ENCODE measurements around the gene KMT2C.
"Not testable (repeated sequence)": the region's sequence is repeated elsewhere in the genome, so short reads cannot be mapped to it uniquely, and the experiment has no call there.

Gene KMT2C

DNA sequence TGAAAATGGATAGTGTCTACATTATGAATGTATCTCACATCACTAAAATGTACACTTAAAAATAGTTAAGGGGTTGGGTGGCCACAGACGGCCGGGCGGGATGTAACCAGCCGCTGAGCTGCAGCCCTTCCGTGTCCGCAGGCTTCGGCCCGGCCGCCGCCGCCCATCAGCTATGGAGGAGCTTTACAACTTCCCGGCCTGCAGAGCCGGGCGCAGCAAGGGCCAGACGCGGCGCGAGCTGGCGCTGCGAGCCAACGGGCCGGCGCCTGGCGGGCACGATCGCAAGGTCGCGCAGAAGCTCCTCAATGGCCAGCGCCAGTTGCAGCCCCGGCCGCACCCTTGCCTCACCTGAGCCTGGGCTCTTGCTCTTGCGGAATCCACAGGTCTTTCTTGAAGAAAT is 69.1 kb downstream of the KMT2C start:
- no peak overlapping the region for H3K27ac ChIP-seq
- TF ChIP-seq CTCF (conservative IDR thresholded peaks at IDR 0.05) (no peak), ZFX (IDR thresholded peaks at IDR 0.05) (no peak)

DNA sequence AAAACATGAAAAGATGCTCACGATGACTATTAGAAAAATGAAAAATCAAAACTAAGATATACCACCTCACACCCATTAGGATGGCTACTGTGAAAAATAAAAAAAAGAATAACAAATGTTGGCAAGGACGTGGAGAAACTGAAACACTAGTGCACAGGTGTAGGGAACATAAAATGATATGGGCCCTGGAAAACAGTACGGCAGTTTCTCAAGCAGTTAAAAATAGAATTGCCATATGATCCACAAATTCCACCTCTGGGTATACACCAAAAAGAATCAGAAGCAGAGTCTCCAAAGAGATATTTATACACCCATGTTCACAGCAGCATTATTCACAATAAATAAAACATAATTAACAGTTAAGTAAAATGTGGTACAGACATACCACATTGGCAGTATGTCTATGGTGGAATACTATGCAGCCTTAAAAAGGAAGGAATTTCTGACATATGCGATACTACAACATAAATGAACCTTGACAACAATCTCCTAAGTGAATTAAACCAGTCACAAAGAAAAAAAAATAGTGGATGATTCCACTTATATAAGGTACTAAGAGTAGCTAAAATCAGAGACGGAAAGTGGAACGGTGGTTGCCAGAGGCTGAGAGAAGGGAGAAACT is 69.7 kb downstream of the KMT2C start:
- H3K27ac ChIP-seq = no peak overlapping the region
- TF ChIP-seq CTCF (conservative IDR thresholded peaks at IDR 0.05) (no peak), ZFX (IDR thresholded peaks at IDR 0.05) (no peak)

DNA sequence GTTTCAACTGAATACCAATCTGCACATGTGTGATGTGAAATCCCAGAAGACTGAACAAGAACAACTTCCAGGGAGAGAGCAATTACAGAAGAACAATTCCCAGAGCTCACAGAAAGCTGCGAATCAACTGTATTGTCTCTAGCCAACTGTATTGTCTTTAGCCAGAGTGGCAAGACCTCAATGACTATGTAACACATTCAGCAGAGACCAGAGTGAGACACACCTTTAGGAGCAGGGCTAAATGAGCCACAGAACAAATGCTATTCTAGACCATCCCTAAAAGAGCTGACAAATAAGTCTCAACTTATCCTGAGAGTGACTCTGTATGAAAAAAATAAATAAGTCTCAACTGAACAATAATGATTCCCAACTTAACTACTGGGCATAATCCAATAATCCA is 72.0 kb downstream of the KMT2C start:
- H3K27ac ChIP-seq = no peak overlapping the region
- TF ChIP-seq ZFX (IDR thresholded peaks at IDR 0.05) = no peak

DNA sequence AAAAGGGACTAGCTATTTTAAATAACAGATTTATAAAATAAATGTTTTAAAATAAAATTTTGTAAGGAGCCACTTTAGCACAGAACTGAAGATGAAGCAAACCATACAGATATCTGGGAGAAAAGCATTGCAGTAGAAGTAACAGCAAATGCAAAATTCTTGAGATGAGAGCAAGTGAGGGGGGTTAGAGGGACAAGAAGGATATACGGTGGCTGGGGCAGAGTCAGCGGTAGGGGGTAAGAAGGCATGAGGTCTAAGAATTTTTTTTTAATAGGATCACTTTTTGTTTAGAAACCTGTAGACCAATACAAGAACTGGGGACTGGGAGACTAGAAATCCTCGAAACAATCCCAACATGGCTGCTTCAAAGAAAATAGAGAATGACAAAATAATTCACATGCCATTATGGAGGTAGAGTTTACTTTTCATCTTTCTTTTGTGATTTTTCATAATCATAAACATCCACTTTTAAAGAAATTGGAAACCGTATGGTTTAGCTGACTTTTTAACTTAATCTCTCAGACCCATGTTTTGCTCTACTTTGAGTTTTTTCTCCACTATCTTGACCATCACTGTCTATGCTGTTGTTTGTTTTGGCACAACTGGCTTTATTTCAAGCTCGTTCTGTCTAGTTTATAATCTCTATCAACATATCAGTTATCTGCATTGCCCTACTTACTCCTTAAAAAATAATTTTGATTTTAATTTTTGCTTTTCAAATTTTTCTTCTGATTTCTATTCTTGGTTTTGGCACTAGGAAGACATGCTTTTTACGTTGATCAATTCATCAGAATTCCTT is 73.5 kb downstream of the KMT2C start:
- no peak overlapping the region for H3K27ac ChIP-seq

GRCh38 chr7:152355474-152356057 is 80.2 kb downstream of the KMT2C start:
- H3K27ac ChIP-seq = no peak overlapping the region
- TF ChIP-seq ZFX (IDR thresholded peaks at IDR 0.05) = no peak
- TF ChIP-seq CTCF (conservative IDR thresholded peaks at IDR 0.05) = no peak

More for the DNA sequence above, 73.5 kb downstream of the KMT2C start:
- TF ChIP-seq ZFX (IDR thresholded peaks at IDR 0.05) (no peak), CTCF (conservative IDR thresholded peaks at IDR 0.05) (no peak)

GRCh38 chr7:152354061-152354460 is 81.7 kb downstream of the KMT2C start:
- H3K27ac ChIP-seq = no peak overlapping the region
- TF ChIP-seq CTCF (conservative IDR thresholded peaks at IDR 0.05) = no peak
- no peak for TF ChIP-seq ZFX (IDR thresholded peaks at IDR 0.05)

- H3K27ac ChIP-seq = not testable (repeated sequence)
These were observed 82.5 kb downstream of the KMT2C start for GRCh38 chr7:152353281-152353680.

DNA sequence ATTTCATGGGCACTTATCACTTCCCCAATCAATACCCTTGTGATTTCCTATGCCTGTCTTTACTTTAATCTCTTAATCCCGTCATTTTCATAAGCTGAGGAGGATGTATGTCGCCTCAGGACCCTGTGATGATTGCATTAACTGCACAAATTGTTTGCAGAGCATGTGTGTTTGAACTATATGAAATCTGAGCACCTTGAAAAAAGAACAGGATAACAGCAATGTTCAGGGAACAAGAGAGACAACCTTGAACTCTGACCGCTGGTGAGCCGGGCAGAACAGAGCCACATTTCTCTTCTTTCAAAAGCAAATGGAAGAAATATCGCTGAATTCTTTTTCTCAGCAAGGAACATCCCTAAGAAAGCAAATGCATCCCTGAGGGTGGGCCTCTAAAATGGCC is 84.1 kb downstream of the KMT2C start:
- H3K27ac ChIP-seq = not testable (repeated sequence)

DNA sequence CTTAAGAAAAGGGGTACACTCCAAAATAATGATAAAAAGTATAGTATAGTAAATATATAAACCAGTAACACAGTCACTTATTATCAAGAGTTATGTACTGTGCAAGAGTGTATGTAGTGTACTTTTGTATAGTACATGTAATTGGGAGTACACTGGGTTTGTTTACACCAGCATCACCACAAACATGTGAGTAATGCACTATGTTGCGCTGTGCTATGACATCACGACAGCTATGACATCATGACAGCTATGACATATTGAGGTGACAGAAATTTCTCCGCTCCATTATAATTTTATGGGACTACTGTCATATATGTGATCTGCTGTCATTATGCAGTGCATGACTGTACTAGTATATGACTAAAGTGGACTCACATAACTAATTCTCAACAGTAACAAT is 84.6 kb downstream of the KMT2C start:
- H3K27ac ChIP-seq = no peak overlapping the region
- TF ChIP-seq CTCF (conservative IDR thresholded peaks at IDR 0.05) (no peak), ZFX (IDR thresholded peaks at IDR 0.05) (no peak)
